GM18861 (cell line): Measurements from ENCODE around the gene CCDC186.

Experiments used
- ATAC-seq: cut with Tn5 transposase; IDR thresholded peaks from one replicate; pipeline ENCODE4 v1.9.1; 2021; ENCODE audit not compliant: unreplicated experiment

The CCDC186 gene

GRCh38 chr10:114071178-114071577 lies 102.8 kb downstream of the CCDC186 start:
- no peak for ATAC-seq
